HG03575 (cell line): ENCODE data around the gene RDX.
"Not testable (repeated sequence)": the region's sequence is repeated elsewhere in the genome, so short reads cannot be mapped to it uniquely, and the experiment has no call there.

Source experiments
- ATAC-seq: cut with Tn5 transposase; IDR thresholded peaks from one replicate; pipeline ENCODE4 v1.9.1; 2021; ENCODE audit not compliant: unreplicated experiment, insufficient number of reproducible peaks, low FRiP score; ENCODE audit errors: extremely low read depth

RDX gene

DNA sequence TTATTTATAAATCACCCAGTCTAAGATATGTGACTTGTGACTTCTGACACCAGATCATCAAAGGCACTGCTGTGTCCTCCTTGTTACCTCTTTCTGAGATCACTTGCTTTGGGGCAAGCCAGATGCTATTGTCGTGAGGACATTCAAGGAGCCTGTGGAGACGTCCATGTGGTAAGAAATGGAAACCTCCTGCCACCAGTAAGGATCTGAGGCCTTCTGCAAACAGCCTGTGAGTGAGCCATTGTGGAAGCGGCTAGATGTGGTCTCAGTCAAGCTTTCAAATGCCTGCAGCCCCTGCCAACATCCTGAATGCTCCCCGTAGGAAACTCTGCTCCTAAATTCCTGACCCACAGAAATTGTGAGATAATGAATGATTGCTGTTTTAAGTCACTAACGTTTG is 11.7 kb upstream of the RDX start:
- no peak for ATAC-seq

- not testable (repeated sequence) for ATAC-seq
Measured at GRCh38 chr11:110306019-110306388, 9.6 kb upstream of the RDX start.

- no peak for ATAC-seq
Measured at GRCh38 chr11:110305169-110306018, 9.0 kb upstream of the RDX start.

GRCh38 chr11:110303414-110303826 is 7.0 kb upstream of the RDX start:
- no peak for ATAC-seq

DNA sequence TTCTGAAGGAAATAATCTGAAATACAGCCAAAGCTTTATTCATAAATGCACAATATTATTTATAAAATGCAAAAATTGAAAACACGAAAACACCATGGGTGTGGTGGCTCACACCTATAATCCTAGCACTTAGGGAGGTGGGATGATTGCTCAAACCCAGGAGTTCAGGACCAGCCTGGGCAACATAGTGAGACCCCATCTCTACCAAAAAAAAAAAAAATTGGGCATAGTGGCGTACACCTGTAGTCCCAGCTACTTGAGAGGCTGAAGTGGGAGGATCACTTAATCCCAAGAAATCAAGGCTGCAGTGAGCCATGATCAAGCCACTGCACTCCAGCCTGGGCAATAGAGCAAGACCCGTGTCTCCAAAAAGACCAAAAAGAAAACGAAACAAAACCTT is 5.2 kb upstream of the RDX start:
- no peak for ATAC-seq

- ATAC-seq, result no peak
Measured at GRCh38 chr11:110301032-110301431, 4.6 kb upstream of the RDX start.

GRCh38 chr11:110299006-110299785 is 2.8 kb upstream of the RDX start:
- no peak for ATAC-seq

DNA sequence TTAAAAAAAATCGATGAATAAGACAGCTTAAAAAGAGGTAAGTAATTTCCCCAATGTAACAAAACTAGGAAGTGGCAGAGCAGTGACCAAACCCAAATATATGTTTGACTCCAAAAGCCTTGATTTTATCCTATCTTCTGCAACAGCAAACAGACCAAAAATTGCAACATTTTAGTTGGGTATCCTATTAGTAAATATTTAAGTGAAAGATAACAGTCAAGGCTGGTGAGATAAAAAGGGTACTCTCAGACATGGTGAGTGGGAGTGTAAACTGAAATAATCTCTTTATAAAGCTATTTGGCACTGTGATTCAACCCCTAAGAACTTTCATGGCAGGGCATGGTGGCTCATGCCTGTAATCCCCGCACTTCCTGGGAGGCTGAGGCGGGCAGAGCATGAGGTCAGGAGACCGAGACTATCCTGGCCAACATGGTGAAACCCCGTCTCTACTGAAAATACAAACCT is 1.9 kb upstream of the RDX start:
- ATAC-seq, result no peak

DNA sequence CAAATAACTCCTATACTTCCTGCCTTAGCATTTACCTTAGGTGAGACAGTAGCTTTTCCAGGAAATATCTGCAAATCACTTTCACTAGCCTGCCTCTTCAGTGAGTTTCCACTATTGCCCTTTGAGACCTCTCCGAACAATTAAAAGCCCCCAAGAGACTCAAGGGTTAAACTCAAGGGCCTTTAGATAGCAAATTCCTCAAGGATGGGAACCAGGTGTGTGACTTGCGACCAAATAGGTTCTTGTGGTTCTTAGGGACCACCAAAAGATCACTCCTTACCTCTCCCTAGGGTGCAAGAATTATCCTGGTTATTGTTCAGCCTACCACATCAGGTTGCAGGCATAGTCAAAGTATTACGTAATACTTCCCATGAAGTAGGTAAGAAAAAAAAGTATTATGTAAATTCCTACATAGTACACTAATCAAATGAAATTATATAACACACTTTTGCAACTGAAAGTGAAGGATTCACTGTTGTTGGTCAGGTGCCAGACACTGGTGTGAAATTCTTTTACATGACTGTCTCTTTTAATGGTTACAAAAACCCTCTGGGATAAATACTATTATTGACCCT is 1.4 kb upstream of the RDX start:
- no peak for ATAC-seq

GRCh38 chr11:110297076-110297725 is 787 bp upstream of the RDX start:
- no peak for ATAC-seq

DNA sequence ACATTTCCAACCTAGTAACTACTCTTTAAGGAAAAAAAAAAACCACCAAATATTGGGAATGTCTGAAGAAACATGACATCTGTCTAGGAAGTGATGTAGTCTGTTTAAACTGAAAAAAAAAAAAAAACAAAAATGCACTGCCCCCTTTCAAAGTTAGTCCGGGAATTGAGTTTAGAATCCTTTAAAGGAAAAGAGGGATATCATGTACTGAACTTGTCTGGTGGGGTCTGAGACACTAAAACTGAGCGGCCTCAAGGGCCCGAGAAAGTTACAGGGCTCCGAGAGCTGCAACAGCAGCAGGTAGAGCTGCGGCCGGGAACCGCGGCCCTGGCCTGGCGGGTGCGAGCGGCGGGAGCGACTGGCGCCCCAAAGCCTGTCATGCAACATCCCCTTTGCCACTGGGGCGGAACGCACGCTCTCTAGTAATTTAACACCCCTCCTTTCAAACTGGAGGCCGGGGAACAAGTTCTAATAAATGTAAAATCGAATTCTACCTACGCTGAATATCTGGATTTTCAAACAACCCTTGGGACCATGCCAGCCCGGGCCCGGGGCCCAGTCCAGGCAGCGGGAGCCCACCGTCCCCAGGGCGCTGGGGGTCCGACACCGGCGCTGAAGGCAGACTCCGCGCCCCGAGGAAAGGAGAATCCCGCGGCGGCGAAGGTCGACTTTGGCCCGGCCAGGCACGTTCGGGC is 736 bp downstream of the RDX start:
- ATAC-seq, result peak; percentile 28

DNA sequence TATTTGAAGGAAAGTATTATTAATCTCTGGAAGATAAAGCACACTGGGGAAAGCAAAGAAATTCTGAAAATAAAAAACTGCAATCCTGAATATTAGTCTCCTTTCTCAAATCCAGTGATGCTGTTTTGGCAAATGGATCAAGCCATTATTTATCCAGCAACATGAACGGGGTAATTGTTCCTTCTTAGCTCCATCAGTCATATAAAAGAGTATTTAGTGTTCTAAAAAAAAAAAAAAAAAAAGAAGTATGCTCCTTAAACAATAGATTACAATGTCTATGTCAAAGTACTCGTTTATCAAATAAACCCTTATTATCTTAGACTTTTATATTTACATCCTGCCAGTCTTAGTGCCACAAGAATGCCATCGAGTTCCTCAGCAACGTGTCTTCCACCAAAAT is 1.3 kb downstream of the RDX start:
- ATAC-seq, result no peak

DNA sequence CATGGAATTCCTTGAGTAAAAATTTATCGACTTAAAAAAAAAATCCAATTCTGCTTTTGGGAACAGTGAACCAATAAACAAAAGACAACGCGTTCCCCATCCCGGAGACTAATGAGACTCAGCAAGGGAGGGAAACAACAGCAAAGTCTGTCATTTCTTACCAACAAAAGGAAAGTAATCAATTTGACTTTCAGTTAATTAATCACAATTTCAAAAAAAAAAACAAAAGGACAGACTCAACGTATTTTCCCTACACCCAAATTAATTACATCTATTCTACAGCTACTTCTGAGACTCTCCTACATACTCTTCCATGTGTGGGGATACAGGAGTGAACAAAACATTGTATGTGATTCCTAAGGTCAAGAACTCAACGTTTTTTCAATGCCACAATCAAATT is 1.9 kb downstream of the RDX start:
- no peak for ATAC-seq

DNA sequence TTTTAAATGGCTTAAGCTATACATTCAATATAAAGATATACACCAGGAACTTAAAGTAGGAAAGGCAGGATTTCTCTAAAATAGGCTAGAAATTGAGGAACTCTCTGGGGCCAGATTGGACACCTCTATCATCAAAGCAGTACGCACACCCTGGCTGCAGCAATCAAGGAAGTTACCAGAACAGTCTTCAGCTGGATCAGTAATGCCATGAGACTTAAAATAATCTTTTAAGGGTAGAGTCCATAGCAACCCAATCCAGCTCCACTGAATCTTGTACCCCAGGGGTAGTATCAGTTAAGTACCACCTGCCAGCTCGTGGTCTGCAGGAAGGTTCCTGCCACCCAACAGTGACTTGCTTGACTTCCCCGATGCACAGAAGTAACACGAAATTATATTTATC is 3.0 kb downstream of the RDX start:
- ATAC-seq, result no peak

DNA sequence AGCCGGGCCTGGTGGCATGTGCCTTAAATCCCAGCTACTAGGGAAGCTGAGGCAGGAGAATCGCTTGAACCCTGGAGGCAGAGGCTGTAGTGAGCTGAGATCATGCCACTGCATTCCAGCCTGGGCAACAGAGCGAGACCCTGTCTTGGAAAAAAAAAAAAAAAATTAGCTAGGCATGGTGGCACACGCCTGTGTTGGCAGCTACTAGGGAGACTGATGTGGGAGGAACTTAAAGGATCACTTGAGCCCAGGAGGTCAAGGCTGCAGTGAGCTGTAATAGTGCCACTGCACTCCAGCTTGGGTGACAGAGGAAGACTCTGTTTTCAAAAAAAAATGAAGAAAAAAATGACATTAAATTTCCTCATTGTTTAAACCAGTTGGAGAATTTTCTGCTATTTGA is 4.3 kb downstream of the RDX start:
- not testable (repeated sequence) for ATAC-seq

DNA sequence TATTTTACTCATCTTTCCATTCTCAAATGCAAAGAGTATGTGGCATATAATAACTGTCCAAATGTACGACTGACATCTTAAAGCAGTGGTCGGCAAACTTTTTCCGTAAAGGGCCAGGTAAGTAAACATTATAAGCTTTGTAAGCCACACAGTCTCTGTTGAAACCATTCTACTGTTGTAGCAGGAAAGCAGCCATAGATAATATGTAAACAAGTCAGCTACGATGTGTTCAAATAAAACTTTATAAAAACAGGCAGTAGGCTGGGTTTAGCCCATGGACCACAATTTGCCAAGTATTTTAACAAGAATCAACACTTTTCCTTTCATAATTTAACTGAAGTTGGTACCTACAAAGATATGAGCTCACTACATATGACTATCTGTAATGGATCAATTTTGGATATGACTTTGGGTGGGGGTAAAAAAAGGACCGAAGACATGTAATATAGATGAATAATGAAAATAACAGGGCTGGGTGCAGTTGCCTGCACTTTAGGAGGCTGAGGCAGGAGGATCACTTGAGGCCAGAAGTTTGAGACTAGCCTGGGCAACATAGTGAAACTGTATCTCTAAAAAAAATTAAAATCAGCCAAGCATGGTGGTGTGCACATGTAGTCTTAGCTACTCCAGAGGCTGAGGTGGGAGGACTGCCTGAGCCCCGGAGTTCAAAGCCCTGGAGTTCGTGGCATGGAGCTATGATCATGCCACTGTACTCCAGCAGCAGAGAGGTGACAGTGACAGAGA is 5.7 kb downstream of the RDX start:
- ATAC-seq, result no peak

- no peak for ATAC-seq
Measured at GRCh38 chr11:110289472-110289871, 6.9 kb downstream of the RDX start.

DNA sequence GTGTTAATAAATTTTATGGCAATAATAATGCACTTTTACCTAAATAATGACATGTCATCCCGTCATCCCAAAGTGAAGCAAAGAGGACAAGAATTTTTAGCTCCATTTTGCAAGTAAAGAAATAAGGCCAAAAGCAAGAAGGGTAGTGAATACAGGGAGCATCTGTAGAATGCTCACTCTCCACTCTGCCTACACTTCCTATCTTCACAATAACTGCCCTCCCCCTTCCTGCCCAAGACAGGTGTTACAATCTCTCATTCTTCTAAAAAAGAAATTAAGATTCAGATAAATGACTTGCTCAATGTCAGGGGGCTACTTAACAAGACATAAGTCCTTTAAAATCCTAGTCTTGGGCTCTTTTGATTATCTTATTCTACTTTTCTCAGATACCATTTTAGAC is 8.9 kb downstream of the RDX start:
- ATAC-seq, result no peak
